ENCODE results near the gene EXO1.

The EXO1 gene

DNA sequence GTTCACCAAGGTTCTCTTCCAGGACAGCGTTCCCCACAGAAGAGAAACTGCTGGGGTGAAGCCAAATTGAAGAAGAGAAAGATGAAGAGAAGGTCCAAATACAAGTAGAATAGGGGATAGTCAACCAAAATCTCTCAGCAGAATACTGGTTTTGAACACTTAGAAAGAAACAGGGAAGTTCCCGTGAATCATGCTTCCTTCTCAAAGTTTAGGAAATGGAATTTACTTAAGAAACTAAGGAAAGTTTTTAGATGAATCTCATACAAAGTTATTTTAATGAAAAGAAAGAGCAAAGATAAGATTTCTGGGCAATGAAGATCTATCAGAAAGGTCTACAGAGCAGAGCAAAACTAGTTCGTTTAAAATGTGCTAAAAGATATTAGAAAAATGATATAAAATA is 43.3 kb downstream of the EXO1 start:
- no peak for DNase-seq

DNA sequence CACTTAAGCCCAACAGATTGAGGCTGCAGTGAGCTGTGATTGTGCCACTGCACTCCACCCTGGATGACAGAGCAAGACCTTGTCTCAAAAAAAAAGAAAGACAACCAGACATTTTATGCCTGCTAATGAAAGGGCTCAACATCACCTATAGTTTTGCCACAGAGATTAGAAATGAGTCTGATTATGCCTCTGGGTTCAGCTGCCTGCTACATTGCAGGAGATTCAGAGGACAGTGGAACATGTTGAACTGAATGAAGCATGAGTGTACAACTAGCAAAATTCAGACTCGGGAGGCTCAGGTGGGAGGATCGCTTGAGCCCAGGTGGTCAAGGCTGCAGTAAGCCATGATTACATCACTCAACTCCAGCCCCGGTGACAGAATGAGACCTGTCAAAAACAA is 46.0 kb downstream of the EXO1 start:
- no peak for DNase-seq

DNA sequence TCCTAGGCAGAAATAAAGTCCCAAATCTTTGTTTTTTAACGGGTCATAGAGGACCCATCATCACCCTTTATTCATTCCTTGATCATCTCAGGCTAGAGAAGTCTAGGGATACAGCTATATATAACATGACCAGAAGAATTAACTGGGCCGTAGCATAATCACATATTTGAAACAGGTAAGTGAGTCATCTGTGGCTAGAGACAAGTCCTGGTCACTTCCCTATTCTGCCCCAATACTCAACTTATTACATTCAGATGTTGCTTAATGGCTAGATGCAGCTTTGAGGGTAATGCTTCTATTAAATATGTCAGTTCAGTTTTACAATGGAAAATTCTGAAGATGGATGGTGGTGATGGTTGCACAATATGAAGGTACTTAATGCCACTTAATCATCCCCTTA is 47.0 kb downstream of the EXO1 start:
- no peak for DNase-seq

DNA sequence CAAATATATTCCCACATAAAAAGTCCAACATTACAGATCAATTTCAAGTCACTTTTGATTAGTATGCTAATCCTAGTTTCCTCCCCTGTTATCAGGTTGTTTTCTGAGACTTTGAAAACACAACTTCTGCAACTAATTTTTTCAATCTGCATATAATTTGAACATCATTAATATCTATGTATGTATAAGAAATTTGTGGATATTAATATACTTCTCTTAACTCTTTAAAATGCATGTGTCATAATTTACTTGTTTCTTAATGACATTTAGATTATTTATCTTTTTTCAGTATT is 48.6 kb downstream of the EXO1 start:
- DNase-seq, result no peak

DNA sequence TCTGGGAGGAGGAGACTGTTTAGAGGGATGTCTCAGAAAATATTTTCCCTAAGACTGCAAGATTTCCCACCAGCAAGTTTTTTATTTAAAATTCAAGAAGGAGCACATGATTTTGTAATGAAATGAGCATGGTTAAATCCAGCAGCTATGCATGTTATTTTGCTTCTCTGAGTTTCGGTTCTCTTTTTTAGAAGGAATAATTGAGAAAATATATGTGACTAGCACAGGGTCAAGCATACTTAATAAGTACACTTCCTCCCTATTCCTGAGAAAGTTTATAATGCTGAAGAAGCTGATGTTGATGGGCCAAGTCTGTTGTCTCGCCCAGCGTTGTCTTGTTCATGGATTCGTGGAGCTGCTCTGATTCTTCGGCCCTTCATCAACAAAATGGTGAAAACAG is 51.2 kb downstream of the EXO1 start:
- DNase-seq, result no peak

DNA sequence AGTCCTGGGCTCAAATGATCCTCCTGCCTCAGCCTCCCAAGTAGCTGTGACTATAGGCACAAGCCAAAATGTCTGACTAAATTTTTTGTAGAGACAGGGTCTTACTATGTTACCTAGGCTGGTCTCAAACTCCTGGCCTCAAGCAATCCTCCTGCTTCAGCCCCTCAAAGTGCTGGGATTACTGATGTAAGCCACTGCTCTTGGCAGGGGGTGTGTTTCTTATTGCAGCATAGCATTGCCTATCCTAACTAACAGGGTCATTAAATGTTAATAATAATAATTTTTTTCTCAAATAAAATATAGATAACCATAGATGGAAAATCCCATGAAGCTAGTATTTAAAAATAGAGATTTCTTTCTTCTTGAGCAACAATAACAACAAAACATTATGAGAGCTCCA is 52.4 kb downstream of the EXO1 start:
- DNase-seq, result no peak

DNA sequence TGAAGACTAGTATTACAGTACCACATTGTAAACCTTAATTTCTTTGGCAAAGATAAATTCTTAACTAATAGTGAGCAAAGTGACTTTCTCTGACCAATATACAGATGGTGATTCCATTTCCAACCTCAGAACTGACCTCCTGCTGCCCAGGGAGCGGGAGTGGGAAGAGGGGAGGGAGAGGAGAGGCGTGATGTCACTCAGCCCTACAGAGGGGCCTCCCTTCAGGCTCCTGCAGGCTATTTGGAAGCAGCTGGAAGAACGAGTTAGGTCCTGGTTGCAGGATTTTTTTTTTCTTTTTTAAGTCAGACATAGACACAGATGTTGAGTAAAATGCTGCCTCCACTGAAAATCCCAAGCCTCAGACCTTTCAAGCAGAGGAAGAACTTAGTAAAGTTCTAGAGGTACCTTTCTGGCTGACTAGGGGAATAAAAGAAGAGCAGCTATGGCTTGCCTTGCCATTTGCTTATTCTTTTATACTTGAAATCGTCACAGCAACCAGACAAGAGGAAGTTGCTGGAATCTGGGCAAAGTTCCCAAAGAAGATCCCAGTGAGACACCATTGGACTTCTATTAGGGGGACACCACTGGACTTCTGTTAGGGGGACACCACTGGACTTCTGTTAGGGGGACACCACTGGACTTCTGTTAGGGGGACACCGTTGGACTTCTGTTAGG is 54.5 kb downstream of the EXO1 start:
- peak; percentile 15 for DNase-seq

DNA sequence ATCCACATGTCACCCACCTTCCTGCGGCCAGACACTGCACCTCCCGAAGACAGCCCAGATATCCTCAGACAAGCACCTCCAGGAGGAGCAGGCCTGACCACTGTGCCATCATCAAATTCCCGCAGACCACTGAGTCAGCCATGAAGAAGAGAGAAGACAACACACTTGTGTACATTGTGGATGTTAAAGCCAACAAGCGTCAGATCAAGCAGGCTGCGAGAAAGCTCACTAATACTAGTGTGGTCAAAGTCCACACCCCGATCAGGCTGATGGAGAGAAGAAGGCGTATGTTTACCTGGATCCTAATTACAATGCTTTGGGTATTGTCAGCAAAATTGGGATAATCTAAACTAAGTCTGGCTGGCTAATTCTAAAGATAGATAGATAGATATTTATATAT is 68.2 kb downstream of the EXO1 start:
- DNase-seq, result no peak

DNA sequence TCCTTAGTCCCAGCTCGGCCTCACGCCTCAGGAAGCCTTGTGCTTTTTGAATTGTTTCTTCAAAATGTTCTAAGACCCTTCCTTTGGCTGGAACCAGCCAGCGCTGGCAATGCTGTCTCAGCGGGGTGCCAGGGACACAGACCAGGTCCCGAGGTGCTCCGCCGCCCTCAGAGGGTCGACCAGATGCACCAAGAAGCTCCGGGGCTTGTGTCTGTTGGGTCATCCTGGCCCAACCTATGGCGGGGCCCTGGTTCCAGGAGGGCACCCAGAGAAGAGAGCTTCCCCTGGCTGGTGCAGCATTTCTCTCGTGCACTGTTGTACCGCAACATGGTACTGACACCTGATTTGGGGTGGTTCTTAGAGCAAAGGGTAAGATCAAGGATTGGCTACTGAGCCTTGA is 69.5 kb downstream of the EXO1 start:
- no peak for DNase-seq

DNA sequence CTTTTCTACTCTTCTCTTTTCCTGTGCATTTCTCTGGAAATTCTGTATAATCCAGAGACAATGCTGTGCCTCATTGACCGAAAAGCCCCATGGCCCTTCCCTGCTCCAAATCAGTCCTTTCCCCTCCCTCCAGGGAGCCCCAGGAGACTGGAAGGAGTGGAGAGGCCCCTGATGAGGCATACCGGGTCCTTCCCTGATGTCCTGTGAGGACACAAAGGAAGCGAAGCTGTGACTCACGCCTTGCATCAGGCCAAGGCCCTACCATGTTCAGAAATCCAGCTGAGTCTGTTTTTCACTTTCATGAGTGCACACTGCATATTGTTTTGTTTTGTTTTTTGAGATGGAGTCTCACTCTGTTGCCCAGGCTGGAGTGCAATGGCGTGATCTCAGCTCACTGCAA is 70.9 kb downstream of the EXO1 start:
- no peak for DNase-seq

DNA sequence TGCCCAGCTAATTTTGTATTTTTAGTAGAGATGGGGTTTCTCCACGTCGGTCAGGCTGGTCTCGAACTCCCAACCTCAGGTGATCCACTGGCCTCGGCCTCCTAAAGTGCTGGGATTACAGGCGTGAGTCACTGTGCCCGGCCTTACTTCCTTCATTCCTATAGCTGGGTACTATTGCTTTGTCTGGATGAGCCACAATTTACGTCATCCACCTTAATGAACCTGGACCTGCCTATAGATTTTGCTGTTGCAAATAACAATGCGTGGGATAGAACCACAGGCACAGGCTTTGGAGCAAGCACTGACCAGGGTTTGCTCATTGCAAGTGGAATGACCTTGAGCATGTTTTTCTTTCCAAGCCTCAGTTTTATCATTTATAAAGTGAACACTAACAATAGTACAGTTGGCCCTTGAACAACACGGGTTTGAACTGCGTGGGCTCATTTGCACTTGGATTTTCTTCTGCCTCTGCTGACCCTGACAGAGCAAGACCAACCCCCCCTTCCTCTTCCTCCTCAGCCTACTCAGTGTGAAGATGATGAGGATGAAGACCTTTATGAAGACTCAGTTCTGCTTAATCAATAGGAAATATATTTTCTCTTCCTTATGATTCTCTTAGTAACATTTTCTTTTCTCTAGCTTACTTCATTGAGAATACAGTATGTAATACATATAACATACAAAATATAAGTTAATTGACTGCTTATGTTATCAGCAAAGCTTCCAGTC is 76.2 kb downstream of the EXO1 start:
- DNase-seq, result no peak

DNA sequence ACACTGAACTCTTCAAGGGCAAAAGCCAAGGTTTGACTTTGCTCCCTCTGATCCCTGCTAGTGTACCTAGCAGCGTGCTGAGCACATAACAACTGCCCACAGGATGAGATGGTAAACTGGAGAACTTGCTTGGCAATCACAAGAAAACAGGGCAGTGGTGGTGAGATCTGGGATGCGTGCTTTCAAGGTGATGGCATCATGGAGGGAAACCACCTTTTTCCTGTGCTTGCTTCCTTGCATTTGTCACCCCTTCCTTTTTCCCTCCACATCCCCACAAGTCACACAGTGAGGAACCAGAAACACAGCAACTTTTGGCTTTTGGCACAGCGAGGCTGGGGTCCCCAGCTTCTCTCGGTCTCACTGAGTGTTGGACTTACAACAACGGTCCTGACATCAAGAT is 78.1 kb downstream of the EXO1 start:
- DNase-seq, result no peak

DNA sequence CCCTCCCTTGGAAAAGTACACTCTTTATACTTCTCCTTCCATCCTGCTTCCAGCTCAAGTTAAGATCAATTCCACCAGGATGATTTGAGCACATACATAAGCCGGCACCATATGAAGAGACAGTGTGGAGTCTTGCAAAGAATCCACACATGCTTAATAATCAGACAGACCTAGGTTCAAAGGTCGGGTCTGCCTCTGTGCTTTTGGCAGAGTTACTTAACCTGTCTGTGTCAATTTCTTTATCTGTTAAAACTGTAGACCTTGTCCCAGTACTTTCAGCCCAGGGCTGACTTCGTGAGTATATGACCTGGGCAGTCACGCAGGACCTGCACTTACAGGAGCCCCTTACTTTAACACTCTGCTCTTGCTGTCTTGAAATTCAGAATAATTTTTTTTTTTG is 79.3 kb downstream of the EXO1 start:
- DNase-seq, result no peak

DNA sequence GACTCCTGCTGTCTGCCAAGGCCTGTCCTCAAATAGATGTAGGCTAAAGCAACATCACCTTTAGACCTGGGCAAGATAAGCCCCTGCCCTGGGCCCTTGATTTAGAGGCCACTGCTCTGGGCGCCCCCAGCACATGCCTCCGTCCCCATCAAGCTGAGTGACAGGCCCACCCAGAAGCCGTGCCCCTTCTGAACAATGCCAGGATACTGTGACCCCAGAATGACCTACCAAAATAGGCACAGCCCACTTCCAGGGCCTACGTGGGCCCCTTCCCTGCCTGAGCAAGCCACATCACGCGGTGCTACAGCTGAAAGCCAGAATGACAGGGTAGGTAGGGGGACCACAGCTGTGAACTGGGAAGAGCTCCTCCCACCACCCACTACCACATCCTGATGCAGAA is 84.8 kb downstream of the EXO1 start:
- DNase-seq, result no peak

DNA sequence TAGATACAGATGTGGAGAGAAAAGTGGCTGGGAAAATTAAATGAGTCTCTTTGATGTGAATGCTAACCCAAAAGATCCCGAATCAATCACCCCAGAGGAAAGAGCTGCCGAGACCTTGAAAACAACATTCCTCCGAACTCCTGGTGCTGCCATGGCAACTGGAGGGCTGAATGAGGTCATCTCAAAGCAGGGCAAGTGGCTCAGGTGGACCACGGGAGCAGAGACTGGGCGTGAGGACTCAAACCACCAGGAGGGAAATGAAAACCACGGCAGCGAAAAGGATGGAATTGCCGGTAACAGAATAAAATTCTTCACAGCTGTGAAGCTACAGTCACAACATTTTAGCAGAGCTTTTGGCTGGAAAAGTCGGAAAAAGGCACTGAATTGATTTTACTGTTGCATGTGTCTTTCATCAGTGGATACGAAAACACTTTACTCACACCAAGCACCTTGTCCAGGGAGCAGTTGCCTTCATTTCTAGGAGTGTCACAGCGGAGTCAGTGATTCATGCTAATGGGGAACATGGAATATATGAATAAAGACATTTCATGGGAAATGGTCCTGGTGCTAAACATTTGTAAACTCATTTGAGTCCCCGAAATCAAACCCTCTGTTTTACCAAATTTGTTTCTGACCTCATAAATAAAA is 86.3 kb downstream of the EXO1 start:
- DNase-seq, result peak; percentile 12

DNA sequence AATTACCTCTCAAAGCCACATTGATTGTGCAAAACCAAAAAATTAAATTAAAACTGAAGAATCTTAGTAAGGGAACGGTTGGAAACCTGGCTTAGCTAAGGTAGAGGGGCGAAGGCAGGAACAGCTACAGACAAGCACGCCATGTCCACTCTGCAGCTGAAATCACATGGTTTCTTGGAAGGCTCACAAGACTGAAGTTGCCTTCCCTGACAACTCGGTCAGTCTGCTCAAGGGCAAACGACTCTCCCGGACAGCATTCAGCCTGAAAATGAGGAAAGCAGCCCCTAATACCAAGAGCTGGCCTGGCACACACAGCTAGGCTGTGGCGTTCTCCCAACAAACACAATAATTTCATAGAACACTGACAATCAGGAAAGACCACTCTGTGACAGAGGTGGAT is 86.9 kb downstream of the EXO1 start:
- DNase-seq, result no peak

All from right kidney (tissue), 1 donor.